Upper lobe of left lung (tissue), 6 donors: ENCODE data around the gene TFF1. TPM values are rescaled to one million over a fixed set of nuclear protein-coding genes. Genes with fewer than 3 reads are reported as not detected.
"Not testable (repeated sequence)": the region's sequence is repeated elsewhere in the genome, so short reads cannot be mapped to it uniquely, and the experiment has no call there.

Experiments
- ATAC-seq, 2 donors: fragments of 200-7000 bp; cut with Tn5 transposase; one replicate each; pipeline ENCODE4 v1.9.1; 2022; ENCODE audit warnings: mild to moderate bottlenecking in 2 of 2, moderate library complexity in 2 of 2; ENCODE audit not compliant: low FRiP score in 2 of 2
- DNase-seq, 2 donors: peaks; one replicate each; pipeline ENCODE4 v3.0.0-alpha.2; 2019 to 2020
- H3K27ac ChIP-seq, 4 donors: fragments of 200-600 bp; sonication (generic); one replicate each; pipeline ENCODE4 v1.5.1; 2016 to 2019
- H3K27me3 ChIP-seq, 4 donors: fragments of 200-600 bp; sonication (generic); one replicate each; pipeline ENCODE4 v1.5.1; 2017 to 2019
- H3K36me3 ChIP-seq, 4 donors: fragments of 200-600 bp; sonication (generic); one replicate each; pipeline ENCODE4 v1.5.1; 2016 to 2019
- H3K4me1 ChIP-seq, 4 donors: fragments of 200-600 bp; sonication (generic); one replicate each; pipeline ENCODE4 v1.5.1; 2018 to 2019
- H3K4me3 ChIP-seq, 4 donors: fragments of 200-600 bp; sonication (generic); one replicate each; pipeline ENCODE4 v1.5.1; 2017 to 2019; ENCODE audit warnings: mild to moderate bottlenecking in 2 of 4, moderate library complexity in 1 of 4
- H3K9me3 ChIP-seq, 4 donors: fragments of 200-600 bp; sonication (generic); one replicate each; pipeline ENCODE4 v1.5.1; 2018 to 2019
- EP300 ChIP-seq, 4 donors: sonication (generic); formaldehyde crosslinking; IDR thresholded peaks; one replicate each; pipeline ENCODE4 v1.5.1; 2017; ENCODE audit warnings: antibody characterized with exemption in 4 of 4, control low read depth in 2 of 4
- POLR2A ChIP-seq, 4 donors: fragments of 450-650 bp; IDR thresholded peaks; one replicate each; pipeline ENCODE4 v1.5.1; 2016 to 2017; ENCODE audit warnings: antibody characterized with exemption in 4 of 4, mild to moderate bottlenecking in 2 of 4
- POLR2AphosphoS5 ChIP-seq, 2 donors: sonication (generic); formaldehyde crosslinking; IDR thresholded peaks; one replicate each; pipeline ENCODE4 v1.5.1; 2017; ENCODE audit warnings: antibody characterized with exemption in 2 of 2
- WGBS, 2 donors: methylation state at CpG; one replicate each; pipeline ENCODE4 v1.1.5; 2017 to 2018; 5-methylcytosine and 5-hydroxymethylcytosine counted together
- total RNA-seq, 6 donors: library from RNA; depleted of rRNA in 4 of 6; stranded (reverse); fragments of >200 nt in 4 of 6; gene quantifications; one replicate each; pipeline versions ENCODE4 v1.1.0 to v1.2.1, GENCODE V29; 2016 to 2021
- TF ChIP-seq, protein P1 (sequence below), 6 experiments: fragments of 450-650 bp in 4 of 6; fragments of 200-600 bp in 2 of 6; sonication (generic) in 2 of 6; IDR thresholded peaks; one replicate each; pipeline ENCODE4 v1.5.1; 2016 to 2019; ENCODE audit warnings: antibody characterized with exemption in 6 of 6
- donor health status: DM: no; HTN: no; CAD: no; lungs with moderate emphysema.
- donor health status: DM: no; HTN: yes; CAD: no; lungs with severe emphysema.

The TFF1 gene
- total RNA-seq, 6 donors from 2014 or later: 0.72 to 0.84 TPM; not detected in 4

DNA sequence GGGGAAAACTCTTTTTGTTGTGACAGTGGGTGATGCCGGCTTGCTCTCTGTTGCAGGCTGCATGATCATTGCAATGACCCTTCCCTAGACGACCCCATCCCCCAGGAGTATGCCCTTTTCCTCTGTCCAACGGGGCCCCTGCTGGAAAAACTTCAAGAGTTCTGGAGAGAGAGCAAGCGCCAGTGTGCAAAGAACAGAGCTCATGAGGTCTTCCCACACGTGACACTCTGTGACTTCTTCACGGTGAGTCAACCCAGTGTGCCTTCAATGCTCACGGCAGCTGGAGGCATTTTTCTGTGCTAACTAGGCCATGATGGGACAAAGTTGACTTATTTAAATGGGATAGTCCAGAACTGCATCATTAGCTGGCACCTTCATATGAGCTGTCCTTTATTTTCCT, 43.0 kb upstream of the TFF1 start:
- H3K27ac ChIP-seq: no peak overlapping the region
- peaks cover 0 to 8% (median 0%) of the 10 kb centered on the region in 4 donors for H3K4me1 ChIP-seq
- 77 to 85% methylated on average over 7 of the region's 7 CpGs for WGBS, 2 donors
- peaks cover 0 to 1% (median 0%) of the 10 kb centered on the region in 4 donors for H3K27me3 ChIP-seq
- H3K4me3 ChIP-seq: no peak overlapping the region
- no peak for TF ChIP-seq POLR2AphosphoS5 (IDR thresholded peaks at IDR 0.05)
- no peak for TF ChIP-seq POLR2A (IDR thresholded peaks at IDR 0.05)
- TF ChIP-seq EP300 (IDR thresholded peaks at IDR 0.05): no peak
- H3K9me3 ChIP-seq: no peaks in the 10 kb centered on the region
- H3K36me3 ChIP-seq: no peaks in the 10 kb centered on the region
- DNase-seq (no peak), ATAC-seq (no peak)

DNA sequence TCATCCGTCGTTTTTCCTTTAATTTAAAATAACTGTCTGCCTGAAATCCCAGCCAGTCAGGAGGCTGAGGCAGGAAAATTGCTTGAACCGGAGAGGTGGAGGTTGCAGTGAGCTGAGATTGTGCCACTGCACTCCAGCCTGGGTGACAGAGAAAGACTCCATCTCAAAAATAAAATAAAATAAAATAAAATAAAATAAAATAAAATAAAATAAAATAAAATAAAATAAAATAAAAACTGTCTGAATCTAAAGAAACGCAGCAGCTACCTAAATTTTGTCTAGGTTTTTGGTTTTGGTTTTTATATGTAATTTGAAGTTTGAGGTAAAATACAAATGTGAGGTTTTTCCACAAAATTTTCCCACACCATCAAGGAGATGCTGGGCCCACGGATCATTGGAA, 42.4 kb upstream of the TFF1 start:
- not testable (repeated sequence) for ATAC-seq, DNase-seq, H3K27ac ChIP-seq, H3K4me1 ChIP-seq, H3K27me3 ChIP-seq, H3K36me3 ChIP-seq, H3K9me3 ChIP-seq, H3K4me3 ChIP-seq
- 91 to 95% methylated on average over 5 of the region's 5 CpGs for WGBS, 2 donors

DNA sequence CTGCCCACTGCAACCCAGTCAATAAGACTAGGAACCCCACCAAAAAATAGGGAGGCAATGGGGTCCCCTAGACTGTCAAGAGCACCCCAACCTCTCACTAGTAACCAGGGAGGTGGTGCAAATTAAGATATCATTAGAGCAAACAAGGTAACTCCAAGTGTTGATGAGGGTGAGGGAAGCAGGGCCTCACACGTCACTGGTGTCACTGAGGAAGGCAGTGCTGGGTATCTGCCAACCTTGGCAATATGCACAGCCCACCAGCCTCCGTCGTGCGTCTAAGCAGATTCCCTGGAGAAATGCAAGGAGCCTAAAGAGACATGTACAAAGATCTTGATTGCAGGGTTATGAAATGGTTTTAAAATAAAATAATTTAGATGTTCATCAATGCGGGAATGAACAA, 41.1 kb upstream of the TFF1 start:
- H3K4me3 ChIP-seq: no peak overlapping the region
- TF ChIP-seq POLR2AphosphoS5 (IDR thresholded peaks at IDR 0.05): no peak
- TF ChIP-seq EP300 (IDR thresholded peaks at IDR 0.05): no peak
- TF ChIP-seq, protein P1, sequence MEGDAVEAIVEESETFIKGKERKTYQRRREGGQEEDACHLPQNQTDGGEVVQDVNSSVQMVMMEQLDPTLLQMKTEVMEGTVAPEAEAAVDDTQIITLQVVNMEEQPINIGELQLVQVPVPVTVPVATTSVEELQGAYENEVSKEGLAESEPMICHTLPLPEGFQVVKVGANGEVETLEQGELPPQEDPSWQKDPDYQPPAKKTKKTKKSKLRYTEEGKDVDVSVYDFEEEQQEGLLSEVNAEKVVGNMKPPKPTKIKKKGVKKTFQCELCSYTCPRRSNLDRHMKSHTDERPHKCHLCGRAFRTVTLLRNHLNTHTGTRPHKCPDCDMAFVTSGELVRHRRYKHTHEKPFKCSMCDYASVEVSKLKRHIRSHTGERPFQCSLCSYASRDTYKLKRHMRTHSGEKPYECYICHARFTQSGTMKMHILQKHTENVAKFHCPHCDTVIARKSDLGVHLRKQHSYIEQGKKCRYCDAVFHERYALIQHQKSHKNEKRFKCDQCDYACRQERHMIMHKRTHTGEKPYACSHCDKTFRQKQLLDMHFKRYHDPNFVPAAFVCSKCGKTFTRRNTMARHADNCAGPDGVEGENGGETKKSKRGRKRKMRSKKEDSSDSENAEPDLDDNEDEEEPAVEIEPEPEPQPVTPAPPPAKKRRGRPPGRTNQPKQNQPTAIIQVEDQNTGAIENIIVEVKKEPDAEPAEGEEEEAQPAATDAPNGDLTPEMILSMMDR (IDR thresholded peaks at IDR 0.05): no peak
- TF ChIP-seq POLR2A (IDR thresholded peaks at IDR 0.05): no peak
- peaks cover 0 to 1% (median 0%) of the 10 kb centered on the region in 4 donors for H3K27me3 ChIP-seq
- H3K9me3 ChIP-seq: no peaks in the 10 kb centered on the region
- peaks cover 0 to 8% (median 0%) of the 10 kb centered on the region in 4 donors for H3K4me1 ChIP-seq
- ATAC-seq (no peak), DNase-seq (no peak)
- no peaks in the 10 kb centered on the region for H3K36me3 ChIP-seq
- no peak overlapping the region for H3K27ac ChIP-seq
- 76 to 85% methylated on average over 5 of the region's 5 CpGs for WGBS, 2 donors

DNA sequence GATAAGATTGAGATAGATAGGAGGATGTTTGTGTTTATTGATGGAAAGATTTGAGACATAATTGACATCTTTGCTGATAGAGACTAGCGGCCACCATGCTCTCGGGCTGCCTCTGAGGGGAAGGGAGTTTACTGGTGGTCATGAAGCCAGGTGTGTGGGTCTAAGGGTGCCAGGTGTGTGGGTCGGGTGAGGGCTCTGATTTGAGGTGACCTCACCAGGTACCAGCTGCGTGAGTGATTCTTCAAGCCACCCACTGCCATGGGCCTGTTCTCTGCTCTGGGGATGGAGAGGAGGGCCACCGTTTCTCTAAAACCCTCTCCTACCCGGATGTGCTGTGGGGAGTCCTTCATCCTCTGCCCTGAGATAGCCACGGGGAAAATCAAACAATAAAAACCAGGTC, 40.5 kb upstream of the TFF1 start:
- 65 to 79% methylated on average over 6 to 7 of the region's 7 CpGs for WGBS, 2 donors
- H3K4me1 ChIP-seq: peaks cover 0 to 2% (median 0%) of the 10 kb centered on the region in 4 donors
- ATAC-seq (no peak), DNase-seq (no peak)
- H3K9me3 ChIP-seq: no peaks in the 10 kb centered on the region
- no peak overlapping the region for H3K4me3 ChIP-seq
- no peaks in the 10 kb centered on the region for H3K27me3 ChIP-seq
- H3K27ac ChIP-seq: no peak overlapping the region
- H3K36me3 ChIP-seq: no peaks in the 10 kb centered on the region
- TF ChIP-seq EP300 (IDR thresholded peaks at IDR 0.05): no peak
- no peak for TF ChIP-seq POLR2AphosphoS5 (IDR thresholded peaks at IDR 0.05)
- TF ChIP-seq, protein P1 (IDR thresholded peaks at IDR 0.05): no peak
- no peak for TF ChIP-seq POLR2A (IDR thresholded peaks at IDR 0.05)

DNA sequence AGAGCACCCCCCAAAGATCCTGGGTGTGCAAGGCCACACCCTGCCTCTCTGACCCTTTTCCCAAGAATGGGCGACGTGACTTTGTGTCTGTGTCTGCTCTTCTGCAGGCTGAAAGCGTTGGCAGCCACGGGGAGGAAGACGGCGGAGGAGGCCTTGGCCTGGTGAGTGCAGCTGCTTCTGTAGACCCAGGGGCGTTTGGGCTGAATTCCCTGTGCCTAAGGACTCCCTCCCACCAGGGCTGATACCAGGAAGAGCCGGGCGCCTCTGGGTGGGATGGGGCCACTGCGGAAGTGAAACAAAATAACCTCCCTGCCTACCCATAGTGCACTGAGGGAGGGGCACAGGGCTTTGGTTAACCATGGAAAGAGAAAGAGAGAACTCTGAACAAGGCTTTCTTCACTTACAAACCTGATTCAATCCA, 39.9 kb upstream of the TFF1 start:
- no peak for DNase-seq
- no peaks in the 10 kb centered on the region for H3K4me1 ChIP-seq
- H3K27me3 ChIP-seq: no peaks in the 10 kb centered on the region
- ATAC-seq: no peak
- peak overlapping the region in 2 of 4 donors; percentile 19 to 47 for H3K27ac ChIP-seq
- no peaks in the 10 kb centered on the region for H3K36me3 ChIP-seq
- peak overlapping the region in 2 of 4 donors; percentile 23 to 25 for H3K4me3 ChIP-seq
- no peaks in the 10 kb centered on the region for H3K9me3 ChIP-seq
- WGBS, 2 donors: 80 to 87% methylated on average over 9 to 10 of the region's 10 CpGs
- no peak for TF ChIP-seq POLR2A (IDR thresholded peaks at IDR 0.05)
- TF ChIP-seq, protein P1 (IDR thresholded peaks at IDR 0.05): no peak
- no peak for TF ChIP-seq POLR2AphosphoS5 (IDR thresholded peaks at IDR 0.05)
- no peak for TF ChIP-seq EP300 (IDR thresholded peaks at IDR 0.05)
